WTC11 (cell line): ENCODE results near the gene CEP63. TPM values are rescaled to one million over a fixed set of nuclear protein-coding genes. Genes with fewer than 3 reads are reported as not detected.

ENCODE experiments used
- ATAC-seq: fragments of 200-7000 bp; cut with Tn5 transposase; 2 replicates; pipeline ENCODE4 v1.10.0; 2021; ENCODE audit warnings: mild to moderate bottlenecking, moderate library complexity
- CTCF ChIA-PET: fragments of 300-600 bp; sonication (Branson Sonifier 250); formaldehyde crosslinking; loops from one replicate; lab custom pipeline; 2021; ENCODE audit warnings: antibody characterized with exemption; lab: Charles Lee
- POLR2A ChIA-PET: fragments of 350-600 bp; sonication (Branson Sonifier 250); formaldehyde crosslinking; loops from one replicate; lab custom pipeline; 2021; ENCODE audit warnings: antibody characterized with exemption; lab: Charles Lee
- DNase-seq: peaks from one replicate; pipeline ENCODE4 v3.0.0; 2021; ENCODE audit warnings: low spot score
- H3K27ac Mint-ChIP-seq: 2 replicates; pipeline ENCODE4 v1.8.0; 2021; ENCODE audit warnings: mixed read lengths
- H3K27me3 Mint-ChIP-seq: 2 replicates; pipeline ENCODE4 v1.8.0; 2021; ENCODE audit warnings: low read depth, mild to moderate bottlenecking, moderate library complexity, mixed read lengths
- H3K36me3 Mint-ChIP-seq: 2 replicates; pipeline ENCODE4 v1.8.0; 2021; ENCODE audit warnings: mixed read lengths
- H3K4me1 Mint-ChIP-seq: 2 replicates; pipeline ENCODE4 v1.8.0; 2022; ENCODE audit warnings: mixed read lengths
- H3K4me3 Mint-ChIP-seq: 2 replicates; pipeline ENCODE4 v1.8.0; 2021; ENCODE audit warnings: mild to moderate bottlenecking, moderate library complexity, mixed read lengths
- H3K9me3 Mint-ChIP-seq: 2 replicates; pipeline ENCODE4 v1.8.0; 2021; ENCODE audit warnings: mixed read lengths
- IRF2 ChIP-seq: sonication (generic); formaldehyde crosslinking; IDR thresholded peaks from 2 replicates; pipeline ENCODE4 v1.8.0; 2022; ENCODE audit warnings: low read depth, missing genetic modification reagents, borderline replicate concordance
- NFATC4 ChIP-seq: fragments of 250-450 bp; sonication (Bioruptor Pico); IDR thresholded peaks from 2 replicates; pipeline ENCODE4 v1.9.0; 2021; ENCODE audit warnings: mild to moderate bottlenecking
- TEAD1 ChIP-seq: sonication (generic); formaldehyde crosslinking; IDR thresholded peaks from 2 replicates; pipeline ENCODE4 v1.8.0; 2022; ENCODE audit warnings: mild to moderate bottlenecking, missing genetic modification reagents
- TEAD4 ChIP-seq: sonication (generic); formaldehyde crosslinking; IDR thresholded peaks from 2 replicates; pipeline ENCODE4 v1.8.0; 2022; ENCODE audit warnings: mild to moderate bottlenecking, missing genetic modification reagents
- ZNF219 ChIP-seq: sonication (generic); formaldehyde crosslinking; IDR thresholded peaks from 2 replicates; pipeline ENCODE4 v1.8.0; 2023; ENCODE audit warnings: missing genetic modification reagents, mild to moderate bottlenecking, borderline replicate concordance
- total RNA-seq: library from RNA; stranded (reverse); gene quantifications from 3 replicates; pipeline ENCODE4 v1.2.3, GENCODE V29; 2021
- TF ChIP-seq, protein P1 (sequence below): sonication (generic); formaldehyde crosslinking; conservative IDR thresholded peaks from 2 replicates; pipeline ENCODE4 v1.8.1; 2022; ENCODE audit warnings: mild to moderate bottlenecking, missing genetic modification reagents
- TF ChIP-seq, protein P2 (sequence below): sonication (generic); formaldehyde crosslinking; IDR thresholded peaks from 2 replicates; pipeline ENCODE4 v1.8.1; 2023; ENCODE audit warnings: mild to moderate bottlenecking, missing genetic modification reagents, moderate library complexity
- TF ChIP-seq, protein P3 (sequence below): sonication (generic); formaldehyde crosslinking; IDR thresholded peaks from 2 replicates; pipeline ENCODE4 v1.8.1; 2023; ENCODE audit warnings: mild to moderate bottlenecking, missing genetic modification reagents
- TF ChIP-seq, protein P4 (sequence below): sonication (generic); formaldehyde crosslinking; IDR thresholded peaks from 2 replicates; pipeline ENCODE4 v1.8.1; 2022; ENCODE audit warnings: missing genetic modification reagents, borderline replicate concordance
- TF ChIP-seq, protein P5 (sequence below): sonication (generic); formaldehyde crosslinking; IDR thresholded peaks from 2 replicates; pipeline ENCODE4 v1.8.0; 2022; ENCODE audit warnings: mild to moderate bottlenecking, missing genetic modification reagents
- TF ChIP-seq, protein P6 (sequence below): sonication (generic); formaldehyde crosslinking; IDR thresholded peaks from 2 replicates; pipeline ENCODE4 v1.8.0; 2023; ENCODE audit warnings: missing genetic modification reagents, mild to moderate bottlenecking, borderline replicate concordance

The CEP63 gene
- total RNA-seq, 1 experiment from 2014 or later: 28.0 TPM

DNA sequence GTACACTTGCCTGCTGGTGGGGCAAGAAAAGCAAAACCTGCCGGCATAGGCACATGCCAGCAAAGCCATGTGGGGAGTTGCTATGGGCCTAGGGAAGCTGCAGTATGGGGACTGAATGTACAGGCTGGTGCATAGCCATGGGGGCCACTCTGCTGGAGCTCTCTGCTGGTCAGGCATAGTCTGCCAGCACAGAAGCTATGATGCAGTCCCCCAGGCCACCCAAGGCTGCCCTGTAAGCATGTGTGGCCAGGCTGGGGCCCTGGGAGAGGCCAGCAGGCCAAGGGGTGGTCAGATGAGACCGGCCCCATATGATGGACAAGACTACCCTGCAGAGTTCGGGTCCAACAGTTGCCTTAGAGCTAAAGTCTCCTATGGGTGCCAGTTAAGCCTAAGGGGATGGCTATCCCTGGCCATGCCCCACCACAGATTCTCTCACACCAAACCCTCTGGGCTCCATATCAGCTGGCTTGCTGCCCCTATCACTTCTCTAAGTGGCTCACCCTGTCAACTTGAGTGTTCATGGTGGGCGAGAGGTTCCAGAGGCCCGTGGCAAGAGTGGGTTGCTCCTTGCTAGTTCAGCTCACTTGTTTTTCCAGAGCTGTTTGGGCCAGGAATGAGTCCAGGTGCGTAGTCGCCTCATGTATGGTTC lies 41.8 kb downstream of the CEP63 start:
- no peaks in the 10 kb centered on the region; the same call in 1 of the 2 replicates for H3K4me1 Mint-ChIP-seq
- ChIA-PET POLR2A (no interaction called here), CTCF (interaction anchor here (1.0 to 1.7 kb wide), 6 partner anchors 9 to 36 kb away, joined by 3 to 5 read pairs (median 4); no protein-coding TSS in a partner anchor)
- peaks cover 39% of the 10 kb centered on the region for H3K36me3 Mint-ChIP-seq
- H3K9me3 Mint-ChIP-seq: peaks cover 39% of the 10 kb centered on the region
- no peak overlapping the region for H3K4me3 Mint-ChIP-seq
- ATAC-seq (no peak), DNase-seq (no peak)
- H3K27me3 Mint-ChIP-seq: peaks cover 5% of the 10 kb centered on the region
- no peak overlapping the region for H3K27ac Mint-ChIP-seq
- TF ChIP-seq ZNF219 (CRISPR knock-in tag): no peak

DNA sequence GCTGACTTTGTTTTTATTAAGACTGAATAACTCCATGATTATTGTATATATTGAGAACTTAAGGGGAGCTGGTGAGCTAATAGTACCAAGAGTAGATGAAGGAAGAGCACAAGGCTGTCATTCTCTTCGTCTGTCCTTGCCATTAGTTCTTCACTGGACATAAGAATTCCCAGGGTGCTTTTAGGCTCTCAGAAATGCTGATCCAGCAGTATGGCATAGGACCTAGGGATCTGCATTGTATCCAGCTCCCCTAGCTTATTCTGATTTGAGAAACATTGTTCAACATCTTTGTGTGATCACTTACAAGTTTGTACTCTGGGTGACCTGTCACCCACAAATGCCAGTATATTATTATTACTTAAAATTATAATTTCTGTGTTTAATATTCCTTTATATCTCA lies 47.6 kb downstream of the CEP63 start:
- ATAC-seq (no peak), DNase-seq (no peak)
- CTCF ChIA-PET: no interaction called here
- H3K36me3 Mint-ChIP-seq: peaks cover 2% of the 10 kb centered on the region; the same call in 1 of the 2 replicates
- H3K27me3 Mint-ChIP-seq: no peaks in the 10 kb centered on the region
- no peak overlapping the region for H3K27ac Mint-ChIP-seq
- no peaks in the 10 kb centered on the region for H3K9me3 Mint-ChIP-seq
- no peaks in the 10 kb centered on the region for H3K4me1 Mint-ChIP-seq
- TF ChIP-seq, protein P1, sequence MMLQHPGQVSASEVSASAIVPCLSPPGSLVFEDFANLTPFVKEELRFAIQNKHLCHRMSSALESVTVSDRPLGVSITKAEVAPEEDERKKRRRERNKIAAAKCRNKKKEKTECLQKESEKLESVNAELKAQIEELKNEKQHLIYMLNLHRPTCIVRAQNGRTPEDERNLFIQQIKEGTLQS: no peak
- no peak for TF ChIP-seq NFATC4 (CRISPR knock-in tag)
- TF ChIP-seq, protein P2, sequence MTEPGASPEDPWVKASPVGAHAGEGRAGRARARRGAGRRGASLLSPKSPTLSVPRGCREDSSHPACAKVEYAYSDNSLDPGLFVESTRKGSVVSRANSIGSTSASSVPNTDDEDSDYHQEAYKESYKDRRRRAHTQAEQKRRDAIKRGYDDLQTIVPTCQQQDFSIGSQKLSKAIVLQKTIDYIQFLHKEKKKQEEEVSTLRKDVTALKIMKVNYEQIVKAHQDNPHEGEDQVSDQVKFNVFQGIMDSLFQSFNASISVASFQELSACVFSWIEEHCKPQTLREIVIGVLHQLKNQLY: no peak
- TF ChIP-seq, protein P3, sequence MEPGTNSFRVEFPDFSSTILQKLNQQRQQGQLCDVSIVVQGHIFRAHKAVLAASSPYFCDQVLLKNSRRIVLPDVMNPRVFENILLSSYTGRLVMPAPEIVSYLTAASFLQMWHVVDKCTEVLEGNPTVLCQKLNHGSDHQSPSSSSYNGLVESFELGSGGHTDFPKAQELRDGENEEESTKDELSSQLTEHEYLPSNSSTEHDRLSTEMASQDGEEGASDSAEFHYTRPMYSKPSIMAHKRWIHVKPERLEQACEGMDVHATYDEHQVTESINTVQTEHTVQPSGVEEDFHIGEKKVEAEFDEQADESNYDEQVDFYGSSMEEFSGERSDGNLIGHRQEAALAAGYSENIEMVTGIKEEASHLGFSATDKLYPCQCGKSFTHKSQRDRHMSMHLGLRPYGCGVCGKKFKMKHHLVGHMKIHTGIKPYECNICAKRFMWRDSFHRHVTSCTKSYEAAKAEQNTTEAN (CRISPR knock-in tag): no peak
- TF ChIP-seq, protein P4, sequence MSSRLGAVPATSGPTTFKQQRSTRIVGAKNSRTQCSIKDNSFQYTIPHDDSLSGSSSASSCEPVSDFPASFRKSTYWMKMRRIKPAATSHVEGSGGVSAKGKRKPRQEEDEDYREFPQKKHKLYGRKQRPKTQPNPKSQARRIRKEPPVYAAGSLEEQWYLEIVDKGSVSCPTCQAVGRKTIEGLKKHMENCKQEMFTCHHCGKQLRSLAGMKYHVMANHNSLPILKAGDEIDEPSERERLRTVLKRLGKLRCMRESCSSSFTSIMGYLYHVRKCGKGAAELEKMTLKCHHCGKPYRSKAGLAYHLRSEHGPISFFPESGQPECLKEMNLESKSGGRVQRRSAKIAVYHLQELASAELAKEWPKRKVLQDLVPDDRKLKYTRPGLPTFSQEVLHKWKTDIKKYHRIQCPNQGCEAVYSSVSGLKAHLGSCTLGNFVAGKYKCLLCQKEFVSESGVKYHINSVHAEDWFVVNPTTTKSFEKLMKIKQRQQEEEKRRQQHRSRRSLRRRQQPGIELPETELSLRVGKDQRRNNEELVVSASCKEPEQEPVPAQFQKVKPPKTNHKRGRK: no peak
- TF ChIP-seq TEAD1 (CRISPR knock-in tag): no peak
- TF ChIP-seq, protein P5, sequence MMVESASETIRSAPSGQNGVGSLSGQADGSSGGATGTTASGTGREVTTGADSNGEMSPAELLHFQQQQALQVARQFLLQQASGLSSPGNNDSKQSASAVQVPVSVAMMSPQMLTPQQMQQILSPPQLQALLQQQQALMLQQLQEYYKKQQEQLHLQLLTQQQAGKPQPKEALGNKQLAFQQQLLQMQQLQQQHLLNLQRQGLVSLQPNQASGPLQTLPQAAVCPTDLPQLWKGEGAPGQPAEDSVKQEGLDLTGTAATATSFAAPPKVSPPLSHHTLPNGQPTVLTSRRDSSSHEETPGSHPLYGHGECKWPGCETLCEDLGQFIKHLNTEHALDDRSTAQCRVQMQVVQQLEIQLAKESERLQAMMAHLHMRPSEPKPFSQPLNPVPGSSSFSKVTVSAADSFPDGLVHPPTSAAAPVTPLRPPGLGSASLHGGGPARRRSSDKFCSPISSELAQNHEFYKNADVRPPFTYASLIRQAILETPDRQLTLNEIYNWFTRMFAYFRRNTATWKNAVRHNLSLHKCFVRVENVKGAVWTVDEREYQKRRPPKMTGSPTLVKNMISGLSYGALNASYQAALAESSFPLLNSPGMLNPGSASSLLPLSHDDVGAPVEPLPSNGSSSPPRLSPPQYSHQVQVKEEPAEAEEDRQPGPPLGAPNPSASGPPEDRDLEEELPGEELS (CRISPR knock-in tag): no peak
- TF ChIP-seq, protein P6, sequence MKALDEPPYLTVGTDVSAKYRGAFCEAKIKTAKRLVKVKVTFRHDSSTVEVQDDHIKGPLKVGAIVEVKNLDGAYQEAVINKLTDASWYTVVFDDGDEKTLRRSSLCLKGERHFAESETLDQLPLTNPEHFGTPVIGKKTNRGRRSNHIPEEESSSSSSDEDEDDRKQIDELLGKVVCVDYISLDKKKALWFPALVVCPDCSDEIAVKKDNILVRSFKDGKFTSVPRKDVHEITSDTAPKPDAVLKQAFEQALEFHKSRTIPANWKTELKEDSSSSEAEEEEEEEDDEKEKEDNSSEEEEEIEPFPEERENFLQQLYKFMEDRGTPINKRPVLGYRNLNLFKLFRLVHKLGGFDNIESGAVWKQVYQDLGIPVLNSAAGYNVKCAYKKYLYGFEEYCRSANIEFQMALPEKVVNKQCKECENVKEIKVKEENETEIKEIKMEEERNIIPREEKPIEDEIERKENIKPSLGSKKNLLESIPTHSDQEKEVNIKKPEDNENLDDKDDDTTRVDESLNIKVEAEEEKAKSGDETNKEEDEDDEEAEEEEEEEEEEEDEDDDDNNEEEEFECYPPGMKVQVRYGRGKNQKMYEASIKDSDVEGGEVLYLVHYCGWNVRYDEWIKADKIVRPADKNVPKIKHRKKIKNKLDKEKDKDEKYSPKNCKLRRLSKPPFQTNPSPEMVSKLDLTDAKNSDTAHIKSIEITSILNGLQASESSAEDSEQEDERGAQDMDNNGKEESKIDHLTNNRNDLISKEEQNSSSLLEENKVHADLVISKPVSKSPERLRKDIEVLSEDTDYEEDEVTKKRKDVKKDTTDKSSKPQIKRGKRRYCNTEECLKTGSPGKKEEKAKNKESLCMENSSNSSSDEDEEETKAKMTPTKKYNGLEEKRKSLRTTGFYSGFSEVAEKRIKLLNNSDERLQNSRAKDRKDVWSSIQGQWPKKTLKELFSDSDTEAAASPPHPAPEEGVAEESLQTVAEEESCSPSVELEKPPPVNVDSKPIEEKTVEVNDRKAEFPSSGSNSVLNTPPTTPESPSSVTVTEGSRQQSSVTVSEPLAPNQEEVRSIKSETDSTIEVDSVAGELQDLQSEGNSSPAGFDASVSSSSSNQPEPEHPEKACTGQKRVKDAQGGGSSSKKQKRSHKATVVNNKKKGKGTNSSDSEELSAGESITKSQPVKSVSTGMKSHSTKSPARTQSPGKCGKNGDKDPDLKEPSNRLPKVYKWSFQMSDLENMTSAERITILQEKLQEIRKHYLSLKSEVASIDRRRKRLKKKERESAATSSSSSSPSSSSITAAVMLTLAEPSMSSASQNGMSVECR (CRISPR knock-in tag): no peak
- TF ChIP-seq IRF2 (CRISPR knock-in tag): no peak
- TF ChIP-seq TEAD4 (CRISPR knock-in tag): no peak
- TF ChIP-seq, all 79 proteins: peak for 0
- H3K4me3 Mint-ChIP-seq: no peak overlapping the region
- POLR2A ChIA-PET: no interaction called here
